NCI-H345 treated with DMSO at 0.1 percent for 48 hours (cell line): Measurements from ENCODE around the gene NT5C.

Experiments
- DNase-seq: peaks from one replicate; lab custom pipeline; 2025; ENCODE audit not compliant: unreplicated experiment; lab: John Stamatoyannopoulos, UW

The NT5C gene

DNA sequence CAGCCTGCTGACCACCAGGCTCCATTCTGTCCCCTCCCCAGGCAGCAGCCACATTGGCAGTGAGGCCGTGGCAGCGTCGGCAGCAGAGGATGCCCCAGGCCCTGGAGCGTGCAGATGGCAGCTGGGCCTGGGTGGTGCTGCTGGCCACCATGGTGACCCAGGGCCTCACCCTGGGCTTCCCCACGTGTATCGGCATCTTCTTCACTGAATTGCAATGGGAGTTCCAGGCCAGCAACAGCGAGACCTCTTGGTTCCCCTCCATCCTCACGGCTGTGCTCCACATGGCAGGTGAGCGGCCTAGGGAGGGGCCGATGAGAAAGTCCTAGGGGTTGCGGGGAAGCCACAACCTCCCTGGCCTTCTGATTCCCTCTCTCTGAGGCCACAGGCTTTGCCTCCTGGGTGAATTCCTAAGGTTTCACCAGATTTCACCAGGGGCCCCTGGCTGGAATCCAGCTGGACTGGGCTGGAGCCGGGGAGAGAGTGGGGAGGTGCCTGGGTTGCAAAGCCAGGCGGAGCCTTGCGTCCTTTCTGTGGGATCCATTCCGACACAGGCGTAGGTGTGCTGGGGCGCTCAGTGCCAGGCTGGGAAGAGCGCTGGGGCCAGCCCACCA is 37.9 kb downstream of the NT5C start:
- no peak for DNase-seq

DNA sequence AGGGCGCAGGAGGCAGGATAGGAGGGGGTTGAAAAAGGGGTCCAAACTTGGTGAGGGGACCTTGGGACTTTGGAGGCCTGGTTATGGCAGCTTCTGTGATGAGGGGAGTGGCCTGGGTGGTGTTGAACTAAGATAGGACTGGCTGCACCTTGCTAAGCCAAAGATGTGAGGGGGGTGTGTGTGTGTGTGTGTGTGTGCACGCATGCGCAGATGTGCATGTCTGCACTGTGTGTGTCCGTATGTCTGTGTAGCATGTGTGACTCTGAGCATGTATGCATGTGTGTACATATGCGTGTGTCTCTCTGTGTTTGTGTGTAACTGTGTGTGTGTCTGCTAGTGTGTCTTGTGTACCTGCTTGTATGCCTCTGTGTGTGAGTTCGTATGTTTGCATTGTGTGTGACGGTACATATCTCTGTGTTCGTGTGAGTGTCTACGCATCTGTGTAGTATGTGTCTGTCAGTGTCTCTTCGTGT is 39.7 kb downstream of the NT5C start:
- DNase-seq: no peak

DNA sequence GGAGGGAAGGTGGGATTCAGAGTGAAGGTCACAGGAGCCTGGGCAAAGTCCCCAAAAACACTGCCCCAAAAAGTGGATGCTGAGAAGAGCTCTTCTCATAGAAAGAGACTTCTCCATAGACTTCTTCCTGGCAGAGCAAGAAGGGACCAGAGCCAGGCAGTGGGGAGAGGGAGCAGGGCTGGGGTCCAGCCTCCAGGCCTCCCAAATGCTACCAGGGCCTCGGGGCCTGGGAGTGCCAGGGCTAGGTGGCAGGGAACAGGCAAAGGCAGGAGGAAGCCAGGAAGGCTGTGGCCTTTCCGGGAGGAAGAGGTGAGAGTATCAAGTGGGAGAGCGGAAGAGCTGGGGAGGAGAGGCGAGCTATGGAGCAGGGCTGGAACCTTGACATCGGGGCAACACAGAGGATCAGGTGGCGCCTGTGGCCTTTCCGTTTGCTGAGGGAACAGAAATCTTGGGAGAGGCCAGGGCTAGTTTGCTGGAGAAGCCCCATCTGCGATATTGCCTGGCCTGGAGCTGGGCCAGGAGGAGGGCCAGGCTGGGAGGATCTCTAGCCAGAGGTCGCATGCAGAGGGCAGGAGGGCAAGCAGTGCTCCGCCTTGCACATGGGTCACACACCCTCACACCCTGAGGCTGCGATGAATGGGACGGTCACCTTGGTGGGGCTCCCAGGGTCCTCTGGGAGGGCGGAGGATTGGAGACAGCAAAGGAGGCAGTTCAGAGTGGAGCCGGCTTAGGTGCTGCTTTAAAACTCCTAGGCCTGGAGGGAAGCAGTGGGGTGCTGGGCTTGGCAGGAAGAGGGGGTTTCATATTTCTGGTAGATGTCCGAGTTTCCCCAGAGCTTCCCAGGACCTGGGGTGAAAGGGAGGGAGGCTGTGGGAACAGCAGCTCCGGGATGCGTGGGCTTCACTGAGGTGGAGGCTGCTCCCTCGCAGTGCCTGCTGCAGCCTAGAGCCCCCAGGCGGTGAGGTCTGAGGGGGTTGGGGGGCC is 40.4 kb downstream of the NT5C start:
- no peak for DNase-seq

DNA sequence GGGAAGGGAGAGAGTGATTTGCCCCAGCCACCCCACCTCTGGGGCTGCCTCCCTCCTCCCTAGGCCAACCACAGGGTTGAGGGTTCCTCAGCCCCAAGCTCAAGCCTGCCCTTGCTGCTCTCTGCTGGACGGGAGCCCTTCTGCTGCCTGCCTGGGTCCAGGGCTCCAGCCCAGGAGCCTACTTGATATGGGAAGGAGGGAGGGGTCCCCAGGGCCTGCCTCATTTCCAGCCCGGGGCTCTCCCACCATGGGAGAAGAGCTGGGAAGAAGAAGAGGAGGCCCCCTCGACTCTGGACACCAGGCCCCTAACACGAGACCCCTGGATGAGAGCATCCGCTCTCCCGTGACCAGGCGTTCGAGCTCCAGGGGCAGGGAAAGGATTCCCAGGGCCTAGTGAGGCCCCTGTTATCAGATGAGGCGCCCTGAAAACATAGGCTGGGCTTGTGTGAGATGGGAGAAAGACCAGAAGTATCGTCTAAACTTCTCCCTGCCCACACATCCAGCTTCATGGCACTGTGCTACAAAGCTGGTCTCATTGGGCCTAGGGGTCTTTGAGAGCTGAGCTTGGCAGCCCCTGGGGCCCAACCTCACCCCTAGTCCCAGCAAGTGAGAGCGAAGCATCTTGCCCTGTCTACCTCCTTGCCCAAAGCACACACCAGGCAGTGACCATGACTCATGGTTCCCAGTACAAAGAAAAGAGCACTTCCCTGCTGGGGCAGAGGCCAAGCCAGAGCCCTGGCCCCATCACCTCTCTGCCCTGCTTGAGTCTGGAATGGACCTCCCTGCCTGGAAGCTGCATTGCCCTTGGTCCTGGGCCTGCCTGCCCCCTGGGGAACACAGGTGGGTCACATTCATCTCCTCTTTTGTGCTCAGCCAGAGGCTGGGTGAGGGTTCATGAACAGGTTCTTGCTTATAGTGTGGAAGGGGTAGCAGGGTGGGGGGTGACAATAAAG is 42.8 kb downstream of the NT5C start:
- no peak for DNase-seq

DNA sequence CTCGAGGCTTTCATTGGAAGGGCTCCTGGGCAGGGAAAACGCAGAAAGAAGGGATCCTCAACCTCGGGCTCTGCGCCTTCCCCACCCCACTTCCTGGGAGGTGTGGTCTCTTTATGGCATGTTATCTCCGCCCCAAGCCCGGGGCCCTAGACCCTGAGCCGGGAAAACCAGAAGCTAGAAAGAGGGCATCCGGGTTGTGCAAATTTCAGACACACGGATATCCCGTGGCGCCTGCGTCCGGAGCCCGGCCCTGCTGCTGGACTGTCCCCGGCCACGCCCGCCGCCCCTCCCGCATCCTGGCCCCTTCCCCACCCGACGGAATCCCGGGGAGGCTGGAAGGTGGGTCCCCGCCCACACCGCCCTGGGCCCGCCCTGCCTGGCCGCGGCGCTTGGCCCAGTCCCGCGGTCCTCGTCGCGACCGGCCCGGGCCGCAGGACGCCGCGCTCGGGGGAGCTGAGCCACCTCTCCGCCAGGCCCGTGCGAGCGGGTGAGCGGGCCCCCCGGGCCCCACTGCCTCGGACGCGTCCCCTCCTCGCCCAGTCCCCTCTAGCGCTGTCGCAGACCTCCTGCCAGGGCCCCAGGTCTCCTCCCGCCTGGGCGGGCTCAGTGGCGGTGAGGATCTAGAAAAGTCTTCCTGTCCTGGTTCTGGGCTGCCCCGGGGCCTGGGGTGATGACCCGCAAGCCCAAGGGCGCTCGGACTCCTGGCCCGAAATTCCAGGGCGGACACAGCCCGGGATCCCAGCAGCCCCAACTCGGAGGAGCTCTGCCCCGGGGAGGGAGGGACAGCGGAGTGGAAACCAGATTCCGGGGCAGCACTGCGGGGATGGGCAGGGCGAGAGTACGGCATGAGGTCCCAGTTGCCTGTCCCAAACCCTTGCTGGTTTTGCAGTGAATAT is 43.7 kb downstream of the NT5C start, which contains the start of gene SLC16A5:
TSS of gene SLC16A5 (plus strand) at position 397 of the 896 bp plus-strand sequence. CDS start 5,683 bp downstream, outside the sequence.
- no peak for DNase-seq

DNA sequence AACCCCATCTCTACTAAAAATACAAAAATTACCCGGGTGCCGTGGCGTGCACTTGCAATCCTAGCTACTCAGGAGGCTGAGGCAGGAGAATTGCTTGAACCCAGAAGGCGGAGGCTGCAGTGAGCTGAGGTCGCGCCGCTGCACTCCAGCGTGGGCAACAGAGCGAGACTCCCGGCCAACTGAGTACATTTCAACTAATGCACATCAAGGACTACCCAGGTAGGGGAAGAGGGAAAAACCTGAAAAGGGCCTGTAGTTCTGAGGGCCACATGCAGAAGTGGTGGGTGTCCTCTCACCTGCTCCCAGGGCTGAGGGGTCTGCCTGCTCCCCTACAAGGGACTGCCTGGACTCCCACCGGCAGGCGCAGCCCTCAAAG is 44.4 kb downstream of the NT5C start:
- DNase-seq: no peak

DNA sequence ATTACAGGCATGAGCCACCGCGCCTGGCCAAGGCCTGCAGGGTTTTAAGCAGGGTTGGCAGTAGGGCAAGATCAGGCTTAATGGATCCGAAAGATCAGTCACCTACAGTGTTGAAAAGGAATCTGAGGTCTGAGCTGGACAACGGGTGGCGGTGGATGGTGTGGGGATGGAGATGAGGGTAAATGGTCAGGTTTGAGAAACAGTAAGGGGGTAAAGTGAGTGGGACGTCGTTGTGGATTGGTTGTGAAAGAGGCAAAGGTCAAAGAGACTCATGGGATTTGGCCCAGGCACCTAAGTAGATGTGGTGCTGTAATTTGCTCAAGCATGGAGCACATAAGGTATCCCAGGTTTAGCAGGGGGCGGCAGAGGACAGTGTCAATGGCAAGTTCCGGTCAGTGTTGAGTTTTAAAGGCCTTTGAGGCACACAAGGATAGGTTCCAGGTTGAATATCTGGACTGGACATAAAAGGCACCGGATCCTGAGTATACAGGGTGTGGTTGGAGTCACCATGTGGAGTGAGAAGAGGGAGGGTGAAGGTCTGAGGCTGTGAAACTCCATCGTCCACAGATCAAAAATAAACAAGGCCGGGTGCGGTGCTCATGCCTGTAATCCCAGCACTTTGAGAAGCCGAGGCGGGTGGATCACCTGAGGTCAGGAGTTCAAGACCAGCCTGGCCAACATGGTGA is 44.9 kb downstream of the NT5C start:
- DNase-seq: no peak

DNA sequence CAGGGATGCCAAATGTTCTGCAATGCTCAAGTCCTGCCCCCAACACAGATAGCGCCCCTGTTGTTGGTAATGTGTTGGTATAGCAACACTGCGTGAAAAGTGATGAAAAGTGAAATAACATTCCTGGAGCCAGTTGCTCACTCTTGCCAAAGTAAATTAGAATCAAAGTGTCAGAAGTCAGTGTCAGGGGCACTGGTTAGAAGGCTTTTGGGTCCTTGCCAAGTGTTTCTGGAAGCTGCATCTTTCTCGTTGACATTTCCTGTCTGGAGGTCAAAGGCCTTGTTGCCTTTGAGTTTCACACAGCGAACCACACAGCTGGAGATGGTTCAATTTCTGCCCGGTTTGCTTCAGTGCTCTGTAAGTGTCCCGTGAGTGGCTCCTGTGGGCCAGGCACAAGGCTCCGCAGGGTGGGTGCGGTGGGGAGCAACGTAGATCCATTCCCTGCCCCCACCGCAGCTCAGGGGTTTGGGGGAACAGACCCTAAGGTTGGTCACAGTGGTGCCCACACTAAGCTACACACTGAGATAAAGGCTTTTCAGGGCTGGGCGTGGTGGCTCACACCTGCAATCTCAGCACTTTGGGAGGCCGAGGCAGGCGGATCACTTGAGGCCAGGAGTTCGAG is 47.4 kb downstream of the NT5C start:
- DNase-seq: no peak

DNA sequence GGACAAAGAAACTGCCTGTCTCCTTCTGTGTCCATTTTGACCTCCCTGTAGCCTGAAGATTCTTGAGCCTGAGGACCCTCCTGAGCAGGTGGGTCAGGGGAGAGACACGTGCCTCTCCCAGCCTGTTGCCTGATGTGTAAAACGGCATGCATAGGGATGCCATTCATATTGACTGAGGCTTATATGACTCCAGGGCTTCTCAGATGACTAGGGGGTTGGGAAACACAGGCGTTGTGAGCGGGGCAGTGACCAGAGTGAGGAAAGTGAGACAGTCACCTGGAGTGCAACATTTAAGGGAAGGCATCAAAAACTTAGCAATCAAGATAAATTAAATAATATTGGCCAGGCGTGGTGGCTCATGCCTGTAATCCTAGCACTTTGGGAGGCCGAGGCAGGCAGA is 48.9 kb downstream of the NT5C start:
- no peak for DNase-seq

DNA sequence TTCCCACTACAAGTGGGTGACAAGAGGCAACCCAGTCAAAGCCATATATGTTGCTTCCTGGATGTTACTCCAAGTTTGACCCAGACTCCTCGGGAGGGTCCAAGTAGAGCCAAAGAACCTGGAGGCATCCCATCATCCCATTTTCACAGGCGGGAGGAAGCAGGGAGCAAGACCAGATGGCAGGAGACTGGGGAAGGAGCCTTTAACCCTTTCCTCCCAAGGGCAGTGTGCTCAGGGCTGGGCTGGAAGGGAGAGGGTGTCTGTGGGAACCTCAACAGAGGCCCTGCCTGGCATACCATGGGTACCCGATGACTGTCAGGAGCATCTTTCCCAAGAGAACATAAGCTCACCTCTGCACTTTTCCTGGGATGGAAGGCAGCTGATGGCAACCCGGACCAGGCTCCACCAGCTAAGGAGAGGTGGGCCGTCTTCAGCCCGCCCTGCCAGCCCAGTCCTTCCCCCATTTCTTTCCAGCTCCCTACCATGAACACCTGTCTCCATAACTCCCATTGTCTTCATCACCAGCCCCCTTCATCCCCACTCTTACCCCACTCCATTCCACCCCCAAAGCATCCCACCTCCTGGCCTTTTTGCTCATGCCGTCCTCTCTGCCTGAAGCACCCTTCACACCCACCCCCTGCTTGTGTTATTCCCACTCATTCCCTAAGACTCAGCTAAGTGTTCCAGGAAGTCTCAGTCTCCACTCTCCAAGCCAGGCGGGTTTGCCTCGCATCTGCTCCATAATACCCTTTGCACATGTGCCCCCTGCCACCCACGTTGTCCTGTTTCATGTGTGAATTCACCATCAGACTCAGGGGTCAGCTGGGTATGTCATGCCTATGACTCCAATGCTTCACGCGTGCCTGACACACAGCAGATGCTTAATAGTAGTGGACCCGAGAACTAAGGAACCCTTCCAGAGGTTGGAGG is 49.7 kb downstream of the NT5C start:
- DNase-seq: no peak
